Neural progenitor cell (in vitro differentiated cells): ENCODE data around the gene TEKT3.

Source experiments
- EZH2 ChIP-seq: fragments of 200-600 bp; sonication (generic); IDR thresholded peaks from 2 replicates; pipeline ENCODE4 v1.6.1; 2017; ENCODE audit warnings: antibody characterized with exemption, mild to moderate bottlenecking, moderate library complexity
- TF ChIP-seq, protein P1 (sequence below): fragments of 200-600 bp; sonication (generic); IDR thresholded peaks from 2 replicates; pipeline ENCODE4 v1.5.1; 2017; ENCODE audit warnings: antibody characterized with exemption, mild to moderate bottlenecking

DNA sequence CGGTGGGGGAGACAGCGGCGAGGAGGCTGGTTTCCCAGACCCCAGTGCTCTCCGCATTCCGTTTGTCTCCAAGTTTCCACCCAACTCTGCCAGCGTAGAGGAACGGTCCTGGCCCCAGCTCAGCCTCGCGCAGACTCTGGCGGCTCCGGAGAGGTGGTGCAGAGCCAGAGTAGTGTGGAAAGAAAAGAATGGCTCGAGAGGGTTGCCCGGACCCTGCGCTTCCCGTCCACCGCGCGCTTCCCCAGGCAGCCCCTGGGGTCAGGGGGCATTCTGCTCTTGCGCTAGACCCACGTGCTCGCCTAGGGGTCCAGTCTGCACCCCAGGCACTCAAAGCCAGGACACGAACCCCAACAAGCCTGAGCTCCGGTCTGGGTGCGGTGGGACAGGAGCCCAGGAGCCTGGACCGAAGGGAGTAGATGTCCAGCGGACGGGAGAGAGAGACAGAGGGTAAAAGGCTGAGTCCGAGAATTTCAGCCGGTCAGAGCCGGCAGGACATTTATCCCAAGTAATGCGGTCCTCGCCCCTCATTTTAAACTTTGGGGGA is 80.1 kb downstream of the TEKT3 start:
- TF ChIP-seq, protein P1, sequence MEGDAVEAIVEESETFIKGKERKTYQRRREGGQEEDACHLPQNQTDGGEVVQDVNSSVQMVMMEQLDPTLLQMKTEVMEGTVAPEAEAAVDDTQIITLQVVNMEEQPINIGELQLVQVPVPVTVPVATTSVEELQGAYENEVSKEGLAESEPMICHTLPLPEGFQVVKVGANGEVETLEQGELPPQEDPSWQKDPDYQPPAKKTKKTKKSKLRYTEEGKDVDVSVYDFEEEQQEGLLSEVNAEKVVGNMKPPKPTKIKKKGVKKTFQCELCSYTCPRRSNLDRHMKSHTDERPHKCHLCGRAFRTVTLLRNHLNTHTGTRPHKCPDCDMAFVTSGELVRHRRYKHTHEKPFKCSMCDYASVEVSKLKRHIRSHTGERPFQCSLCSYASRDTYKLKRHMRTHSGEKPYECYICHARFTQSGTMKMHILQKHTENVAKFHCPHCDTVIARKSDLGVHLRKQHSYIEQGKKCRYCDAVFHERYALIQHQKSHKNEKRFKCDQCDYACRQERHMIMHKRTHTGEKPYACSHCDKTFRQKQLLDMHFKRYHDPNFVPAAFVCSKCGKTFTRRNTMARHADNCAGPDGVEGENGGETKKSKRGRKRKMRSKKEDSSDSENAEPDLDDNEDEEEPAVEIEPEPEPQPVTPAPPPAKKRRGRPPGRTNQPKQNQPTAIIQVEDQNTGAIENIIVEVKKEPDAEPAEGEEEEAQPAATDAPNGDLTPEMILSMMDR = no peak
- no peak for TF ChIP-seq EZH2
